Hindlimb muscle (tissue), 1 donor: ENCODE measurements around the gene CARD9. TPM values are rescaled to one million over a fixed set of nuclear protein-coding genes. Genes with fewer than 3 reads are reported as not detected.
"Not testable (repeated sequence)": the region's sequence is repeated elsewhere in the genome, so short reads cannot be mapped to it uniquely, and the experiment has no call there.

Experiments used
- DNase-seq: peaks from one replicate; pipeline ENCODE4 v3.0.0-alpha.2; 2013
- polyA plus RNA-seq: library from polyadenylated mRNA; unstranded; fragments of 120-200 nt; gene quantifications from one replicate; pipeline ENCODE4 v1.2.1, GENCODE V29; 2013; ENCODE audit not compliant: insufficient read length

Gene CARD9, protein sequence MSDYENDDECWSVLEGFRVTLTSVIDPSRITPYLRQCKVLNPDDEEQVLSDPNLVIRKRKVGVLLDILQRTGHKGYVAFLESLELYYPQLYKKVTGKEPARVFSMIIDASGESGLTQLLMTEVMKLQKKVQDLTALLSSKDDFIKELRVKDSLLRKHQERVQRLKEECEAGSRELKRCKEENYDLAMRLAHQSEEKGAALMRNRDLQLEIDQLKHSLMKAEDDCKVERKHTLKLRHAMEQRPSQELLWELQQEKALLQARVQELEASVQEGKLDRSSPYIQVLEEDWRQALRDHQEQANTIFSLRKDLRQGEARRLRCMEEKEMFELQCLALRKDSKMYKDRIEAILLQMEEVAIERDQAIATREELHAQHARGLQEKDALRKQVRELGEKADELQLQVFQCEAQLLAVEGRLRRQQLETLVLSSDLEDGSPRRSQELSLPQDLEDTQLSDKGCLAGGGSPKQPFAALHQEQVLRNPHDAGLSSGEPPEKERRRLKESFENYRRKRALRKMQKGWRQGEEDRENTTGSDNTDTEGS
- polyA plus RNA-seq: 1.1 TPM

DNA sequence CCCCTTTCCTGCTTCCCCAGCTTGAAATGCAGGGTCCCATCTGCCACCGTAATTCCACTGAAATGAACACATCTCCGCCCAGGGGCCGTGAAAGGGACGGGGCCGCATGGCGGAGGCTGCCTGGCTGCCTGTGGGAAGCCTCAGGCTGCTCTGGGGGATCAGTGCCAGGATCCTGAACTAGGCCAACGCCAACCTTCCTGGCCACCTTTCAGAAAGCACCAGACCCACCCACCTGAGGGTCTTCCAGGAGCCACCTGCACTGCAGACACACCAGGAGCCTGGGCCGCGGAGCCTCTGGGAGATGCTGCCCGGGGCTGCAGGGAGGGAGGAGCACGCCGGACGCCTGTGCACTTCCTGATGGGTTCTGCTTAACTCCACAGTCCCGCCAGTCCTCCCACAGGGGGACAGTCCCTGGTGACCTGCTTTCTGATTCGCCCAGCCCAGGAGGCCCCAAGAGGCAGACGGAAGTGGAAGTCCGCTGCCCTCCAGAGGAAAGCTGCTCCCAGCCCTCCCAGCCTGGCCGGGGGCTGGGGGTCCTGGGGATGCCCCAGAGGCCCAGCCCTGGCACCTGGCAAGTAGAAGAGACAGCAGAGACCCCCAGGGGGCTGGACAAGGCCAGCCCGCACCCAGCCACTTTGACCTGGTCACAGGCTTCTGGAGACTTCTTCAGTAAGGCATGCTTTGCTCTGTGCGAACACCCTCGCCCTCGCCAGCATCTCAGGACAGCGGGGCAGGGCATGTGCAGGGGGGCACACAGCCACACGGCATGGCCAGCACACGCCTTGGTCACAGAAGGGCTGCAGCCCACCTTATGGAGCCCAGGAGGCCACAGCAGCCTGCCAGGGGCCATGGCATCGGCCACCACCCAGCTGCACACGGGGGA is at the start of gene CARD9:
CARD9 (minus strand) TSS at position 370 of the 883 bp plus-strand sequence. CDS start 1,591 bp downstream, outside the sequence.
- no peak for DNase-seq

DNA sequence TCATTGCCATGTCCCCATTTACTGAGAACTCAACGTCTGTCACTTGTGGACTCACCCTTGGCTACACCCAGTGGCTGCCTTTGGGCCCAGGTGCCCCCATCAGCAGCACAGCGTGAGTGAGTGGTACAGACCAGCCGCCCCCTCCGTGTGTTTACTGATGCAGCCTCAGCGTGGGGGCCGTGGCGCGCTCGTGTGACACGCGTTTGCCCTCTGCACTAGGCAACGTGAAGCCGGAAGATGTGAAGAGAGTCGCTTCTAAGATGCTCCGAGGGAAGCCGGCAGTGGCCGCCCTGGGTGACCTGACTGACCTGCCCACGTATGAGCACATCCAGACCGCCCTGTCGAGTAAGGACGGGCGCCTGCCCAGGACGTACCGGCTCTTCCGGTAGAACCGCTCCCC is 49.4 kb upstream of the CARD9 start:
- no peak for DNase-seq

DNA sequence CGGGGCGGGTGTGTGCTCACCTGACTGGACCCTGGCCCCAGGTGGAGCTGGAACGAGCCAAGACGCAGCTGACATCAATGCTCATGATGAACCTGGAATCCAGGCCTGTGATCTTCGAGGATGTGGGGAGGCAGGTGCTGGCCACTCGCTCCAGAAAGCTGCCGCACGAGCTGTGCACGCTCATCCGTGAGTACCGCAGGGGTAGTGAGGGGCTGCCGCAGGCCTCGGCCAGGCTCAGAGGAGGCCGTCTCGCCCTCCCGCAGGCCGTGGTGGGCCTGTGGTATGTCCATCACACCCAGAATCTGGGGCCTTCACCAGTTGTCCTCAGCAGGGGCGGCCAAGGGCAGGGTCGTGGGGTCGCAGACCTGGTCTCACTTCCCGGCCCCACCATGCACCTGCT is 48.3 kb upstream of the CARD9 start:
- DNase-seq: no peak

DNA sequence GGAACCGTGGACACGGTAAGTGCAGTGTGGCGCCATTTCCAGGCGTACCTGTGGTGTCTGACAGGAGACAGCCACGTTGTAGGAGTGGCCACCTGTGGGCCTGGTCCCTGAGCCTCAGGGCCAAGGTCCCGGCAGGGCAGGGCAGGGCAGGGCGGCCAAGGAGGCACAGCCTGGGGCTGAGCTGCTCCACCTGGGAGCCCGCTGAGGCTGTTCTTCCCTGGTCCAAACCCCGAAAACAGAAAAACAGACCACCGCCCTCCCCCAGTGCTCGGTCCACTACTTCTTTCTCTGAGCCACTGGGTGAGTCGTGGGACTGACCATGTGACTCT is 45.6 kb upstream of the CARD9 start:
- DNase-seq: no peak

DNA sequence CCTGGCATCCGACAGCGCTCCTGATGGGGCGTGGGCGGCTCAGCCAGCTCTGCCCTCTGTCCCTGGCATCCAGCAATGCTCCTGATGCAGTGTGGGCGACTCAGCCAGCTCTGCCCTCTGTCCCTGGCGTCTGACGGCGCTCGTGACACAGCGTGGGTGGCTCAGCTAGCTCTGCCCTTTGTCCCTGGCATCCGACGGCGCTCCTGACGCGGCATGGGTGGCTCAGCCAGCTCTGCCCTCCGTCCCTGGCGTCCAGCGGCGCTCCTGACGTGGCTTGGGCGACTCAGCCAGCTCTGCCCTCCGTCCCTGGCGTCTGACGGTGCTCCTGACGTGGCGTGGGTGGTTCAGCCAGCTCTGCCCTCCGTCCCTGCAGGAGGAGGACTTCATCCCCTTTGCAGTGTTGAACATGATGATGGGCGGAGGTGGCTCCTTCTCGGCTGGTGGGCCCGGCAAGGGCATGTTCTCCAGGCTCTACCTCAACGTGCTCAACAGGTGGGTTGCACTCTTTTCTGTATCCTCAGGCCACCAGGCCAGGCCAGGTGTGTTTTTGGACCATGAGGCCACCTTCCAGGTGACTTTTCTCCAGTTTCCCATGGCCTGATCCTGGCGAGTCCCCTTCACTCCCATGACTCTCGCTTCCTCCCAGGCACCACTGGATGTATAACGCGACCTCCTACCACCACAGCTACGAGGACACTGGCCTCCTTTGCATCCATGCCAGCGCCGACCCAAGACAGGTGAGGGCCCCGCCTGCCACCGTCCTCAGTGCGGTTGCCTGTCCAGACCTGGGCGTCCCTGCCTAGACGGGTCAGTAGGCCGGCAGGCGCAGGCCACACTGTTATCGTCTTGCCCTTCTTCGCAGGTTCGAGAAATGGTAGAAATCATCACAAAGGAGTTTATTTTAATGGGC is 45.0 kb upstream of the CARD9 start:
- DNase-seq: no peak

DNA sequence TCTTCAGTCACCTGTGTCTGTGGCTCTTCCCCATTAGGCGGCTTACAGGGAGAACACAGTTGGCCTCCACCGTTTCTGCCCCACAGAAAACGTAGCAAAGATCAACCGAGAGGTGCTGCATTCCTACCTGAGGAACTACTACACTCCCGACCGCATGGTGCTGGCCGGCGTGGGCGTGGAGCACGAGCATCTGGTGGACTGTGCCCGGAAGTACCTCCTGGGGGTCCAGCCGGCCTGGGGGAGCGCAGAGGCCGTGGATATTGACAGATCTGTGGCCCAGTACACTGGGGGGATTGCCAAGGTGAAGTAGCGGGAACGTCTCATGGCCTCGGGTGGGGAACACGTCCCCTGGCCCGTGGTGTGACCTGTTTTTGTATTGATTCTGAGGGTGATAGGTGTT is 43.4 kb upstream of the CARD9 start:
- no peak for DNase-seq

DNA sequence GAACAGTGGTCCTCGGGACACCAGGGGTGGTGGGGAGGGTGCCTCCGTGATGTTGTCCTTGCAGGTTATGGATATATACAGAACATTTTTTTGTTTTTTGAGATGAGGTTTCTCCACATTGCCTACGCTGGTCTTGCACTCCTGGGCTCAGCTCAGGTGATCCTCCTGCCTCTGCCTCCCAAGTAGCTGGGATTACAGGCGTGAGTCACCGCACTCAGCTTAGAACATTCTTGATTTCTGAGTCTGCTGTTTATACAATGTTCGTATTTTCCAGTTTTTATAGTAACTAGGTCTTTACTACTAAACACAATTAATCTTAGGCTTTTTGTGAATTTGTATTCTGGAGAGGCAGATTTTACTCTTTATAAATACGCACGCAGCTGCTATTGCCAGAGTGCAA is 43.0 kb upstream of the CARD9 start:
- DNase-seq: no peak

DNA sequence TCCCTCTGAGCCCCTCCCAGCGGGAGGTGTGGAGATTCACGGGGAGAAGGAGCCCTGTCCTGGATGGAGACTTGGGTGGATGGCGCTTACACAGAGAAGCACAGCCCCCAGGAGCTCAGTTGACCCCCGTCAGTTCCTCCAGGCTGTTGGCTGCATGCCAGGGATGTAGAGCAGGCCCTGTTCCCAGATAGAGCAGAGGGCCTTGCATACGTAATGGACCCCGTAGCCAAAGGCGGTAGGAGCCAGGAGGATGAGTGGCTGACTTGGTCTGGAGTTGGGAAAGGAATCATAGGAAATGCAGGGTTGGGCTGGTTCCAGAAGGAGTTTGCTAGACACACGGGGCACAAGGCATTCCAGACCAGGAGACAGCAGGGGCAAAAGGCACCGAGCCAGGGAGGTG is 39.5 kb upstream of the CARD9 start:
- DNase-seq: no peak

DNA sequence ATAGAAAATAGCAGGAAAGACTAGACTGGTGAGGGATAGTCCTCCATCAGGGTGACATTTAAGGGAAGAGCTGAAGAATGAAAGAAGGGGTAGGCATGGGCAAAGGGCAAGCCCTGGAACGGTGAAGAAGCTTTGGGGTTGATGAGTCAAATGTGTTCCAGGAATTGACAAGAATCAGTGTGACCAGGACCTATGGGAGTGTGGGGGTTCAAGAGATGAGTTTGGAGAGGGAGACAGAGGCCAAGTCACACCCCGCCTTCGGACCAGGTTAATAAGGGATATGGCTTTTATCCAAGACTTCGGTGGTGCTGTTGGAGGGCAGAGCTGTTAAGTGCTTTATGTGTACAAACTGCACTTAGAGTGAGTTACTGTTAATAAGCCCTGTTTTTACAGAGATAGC is 37.9 kb upstream of the CARD9 start:
- no peak for DNase-seq

DNA sequence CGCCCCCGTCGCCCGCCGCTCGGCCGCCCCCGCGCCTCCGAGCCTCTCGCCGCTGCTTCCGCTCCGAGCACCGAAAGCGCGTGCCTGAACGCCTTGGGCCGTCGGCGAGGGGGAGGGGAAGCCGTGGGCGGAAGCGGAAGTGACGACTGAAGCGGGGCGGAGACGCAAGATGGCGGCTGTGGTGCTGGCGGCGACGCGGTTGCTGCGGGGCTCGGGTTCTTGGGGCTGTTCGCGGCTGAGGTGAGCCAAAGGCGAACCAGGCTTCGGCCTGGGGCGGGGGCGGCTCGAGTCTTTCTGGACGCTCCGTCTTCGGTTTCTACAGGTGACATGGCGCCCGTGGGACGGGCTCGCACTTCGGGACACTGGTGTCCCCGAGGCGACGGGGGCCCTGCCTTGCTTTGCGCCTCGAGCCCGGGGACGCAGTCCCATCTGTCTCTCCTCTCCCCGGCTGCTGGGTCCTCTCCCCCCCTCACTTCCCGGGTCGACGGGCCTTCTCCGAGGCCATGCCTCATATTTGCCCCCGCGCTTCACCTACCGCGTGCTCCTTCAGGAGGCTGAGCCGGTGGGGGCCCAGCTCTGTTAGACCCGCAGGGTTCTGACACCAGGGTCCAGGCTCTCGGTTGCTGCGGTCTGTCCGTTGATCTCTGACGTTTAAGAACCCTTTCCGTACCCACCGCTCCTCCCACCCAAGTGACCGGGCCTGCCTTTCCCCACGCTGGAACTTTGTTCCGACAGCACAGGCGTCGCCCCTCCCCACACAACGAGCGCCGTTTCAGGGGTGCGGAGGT is 37.2 kb upstream of the CARD9 start, which contains the start of the genes ENTR1 and PMPCA:
ENTR1 (minus strand) TSS at position 115 of the 788 bp plus-strand sequence. CDS start 217 bp downstream, outside the sequence.
PMPCA (plus strand) TSS at position 159 of the 788 bp plus-strand sequence; CDS start at position 170, 11 bp downstream.
- peak; percentile 93 for DNase-seq

DNA sequence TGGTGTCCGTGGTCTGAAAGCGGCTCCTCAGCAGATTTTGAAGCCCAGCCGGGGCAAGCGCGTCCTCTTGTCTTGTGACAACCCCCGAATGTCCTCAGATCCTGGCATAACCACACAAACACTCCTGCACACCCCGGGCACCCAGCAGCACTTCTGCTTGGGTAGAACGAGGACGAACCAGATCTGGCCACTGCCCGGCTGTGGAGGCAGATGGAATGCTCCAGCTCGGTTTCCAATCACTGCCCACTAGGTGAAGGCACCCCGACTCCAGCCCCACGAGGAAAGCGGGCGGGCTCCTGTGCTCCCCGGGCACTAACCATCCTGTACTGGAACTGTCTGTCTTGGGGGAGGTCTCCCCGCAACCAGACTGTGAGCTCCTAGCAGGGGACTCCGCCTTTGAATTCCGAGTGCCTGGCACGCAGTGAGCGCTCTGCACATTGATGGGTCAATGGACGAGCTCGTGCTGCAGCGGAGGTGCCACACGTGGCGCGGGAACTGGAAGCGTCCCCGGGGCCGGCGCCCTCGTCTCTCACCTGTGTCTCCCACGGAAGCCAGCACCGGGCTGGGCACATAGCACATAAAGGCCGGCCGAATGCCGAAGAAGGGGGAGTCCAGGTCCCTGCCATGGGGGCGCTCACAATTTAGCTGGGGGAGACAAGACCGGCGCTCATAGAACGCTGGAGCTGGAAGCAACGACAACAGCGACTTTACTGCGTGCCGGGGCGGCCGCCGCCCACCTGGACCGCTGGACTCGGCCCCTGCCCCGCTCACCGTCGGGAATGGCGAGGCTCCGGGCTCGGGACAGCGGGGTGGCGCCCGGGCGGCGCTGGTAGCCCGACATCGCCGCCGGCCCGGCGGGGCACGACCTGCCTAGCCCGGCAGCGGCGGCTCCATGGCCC is 36.3 kb upstream of the CARD9 start:
- no peak for DNase-seq

DNA sequence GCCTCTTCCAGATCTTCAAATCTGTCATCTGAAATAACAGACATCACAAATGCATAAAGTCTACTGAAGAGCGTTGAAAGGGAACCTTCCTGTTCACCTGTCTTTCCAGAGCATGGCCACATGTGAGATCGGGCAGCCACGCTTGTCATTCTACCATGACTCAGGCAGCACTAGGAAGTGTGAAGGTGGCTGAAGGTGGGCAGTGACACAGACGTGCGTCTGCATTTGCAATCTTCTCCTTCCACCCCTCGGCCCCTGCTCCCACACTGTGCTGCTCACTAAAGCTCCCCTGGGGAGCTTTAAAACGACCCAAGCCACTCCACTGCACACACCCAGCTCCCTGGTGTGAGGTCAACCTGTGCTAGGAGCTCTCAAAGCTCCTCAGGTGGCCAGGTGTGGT is 34.4 kb upstream of the CARD9 start:
- no peak for DNase-seq

DNA sequence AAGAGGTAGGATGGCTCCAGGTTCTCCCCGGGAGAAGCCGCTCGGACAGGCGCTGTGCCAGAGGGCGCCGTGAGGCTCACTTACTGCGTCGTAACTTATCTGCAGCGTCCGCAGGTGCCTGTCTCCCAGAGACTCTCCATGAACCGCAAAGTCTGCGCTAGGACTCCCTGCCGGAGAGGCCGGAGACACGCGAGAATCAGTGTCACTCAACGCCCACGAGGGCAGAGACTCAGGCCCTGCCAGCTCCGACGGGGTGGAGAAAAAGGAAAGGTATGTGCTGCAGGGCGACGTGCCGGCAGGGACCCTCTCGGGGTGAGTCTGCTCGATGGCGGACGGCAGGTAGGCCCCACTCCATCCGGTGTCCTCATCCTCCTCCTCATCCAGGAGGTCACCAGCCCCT is 33.6 kb upstream of the CARD9 start:
- not testable (repeated sequence) for DNase-seq

DNA sequence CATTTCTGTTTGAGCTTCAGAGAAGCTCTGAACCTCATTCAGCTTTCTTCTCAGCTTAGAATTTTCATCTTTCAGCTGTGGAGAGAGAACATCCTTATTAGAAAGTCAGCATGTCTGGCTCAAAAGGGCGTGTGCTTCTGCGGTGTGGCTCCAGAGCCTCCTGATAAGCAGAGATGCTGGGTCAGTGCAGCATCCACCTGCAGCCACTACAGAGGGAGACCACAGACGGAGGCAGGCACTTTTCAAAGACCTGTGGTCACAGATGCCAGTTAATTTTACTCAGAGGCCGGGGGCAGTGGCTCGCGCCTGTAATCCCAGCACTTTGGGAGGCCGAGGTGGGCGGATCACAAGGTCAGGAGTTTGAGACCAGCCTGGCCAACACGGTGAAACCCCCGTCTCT is 32.4 kb upstream of the CARD9 start:
- not testable (repeated sequence) for DNase-seq

DNA sequence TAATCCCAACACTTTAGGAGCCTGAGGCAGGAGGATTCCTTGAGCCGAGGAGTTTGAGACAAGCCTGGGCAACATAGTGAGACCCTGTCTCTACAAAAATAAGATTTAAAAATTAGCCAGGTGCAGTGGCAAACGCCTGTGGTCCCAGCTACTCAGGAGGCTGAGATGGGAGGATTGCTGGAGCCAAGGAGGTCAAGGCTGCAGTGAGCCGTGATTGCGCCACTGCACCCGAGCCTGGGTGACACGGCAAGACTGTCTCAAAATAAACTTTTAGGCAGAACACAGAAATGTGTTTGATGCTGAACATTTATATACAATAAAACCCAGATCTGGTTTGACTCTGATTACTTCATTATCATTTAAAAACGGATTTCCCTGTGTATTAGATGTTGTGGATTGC is 32.0 kb upstream of the CARD9 start:
- DNase-seq: no peak

DNA sequence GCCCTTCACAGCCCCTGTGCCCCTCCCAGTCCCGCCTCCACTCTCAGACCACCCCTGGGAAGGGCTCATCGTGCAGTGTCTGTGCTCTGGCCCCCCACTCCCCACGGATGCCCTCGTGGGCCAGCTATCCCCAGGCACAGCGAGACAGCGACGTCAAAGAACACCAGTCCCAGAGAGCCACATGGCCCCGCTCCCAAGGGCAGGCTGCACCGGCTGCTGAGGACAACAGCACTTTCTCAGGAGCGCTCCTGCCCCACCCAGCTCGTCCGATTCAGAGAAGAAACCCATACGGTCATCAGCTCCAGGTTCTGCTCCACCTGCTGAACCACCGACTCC is 31.3 kb upstream of the CARD9 start:
- no peak for DNase-seq

DNA sequence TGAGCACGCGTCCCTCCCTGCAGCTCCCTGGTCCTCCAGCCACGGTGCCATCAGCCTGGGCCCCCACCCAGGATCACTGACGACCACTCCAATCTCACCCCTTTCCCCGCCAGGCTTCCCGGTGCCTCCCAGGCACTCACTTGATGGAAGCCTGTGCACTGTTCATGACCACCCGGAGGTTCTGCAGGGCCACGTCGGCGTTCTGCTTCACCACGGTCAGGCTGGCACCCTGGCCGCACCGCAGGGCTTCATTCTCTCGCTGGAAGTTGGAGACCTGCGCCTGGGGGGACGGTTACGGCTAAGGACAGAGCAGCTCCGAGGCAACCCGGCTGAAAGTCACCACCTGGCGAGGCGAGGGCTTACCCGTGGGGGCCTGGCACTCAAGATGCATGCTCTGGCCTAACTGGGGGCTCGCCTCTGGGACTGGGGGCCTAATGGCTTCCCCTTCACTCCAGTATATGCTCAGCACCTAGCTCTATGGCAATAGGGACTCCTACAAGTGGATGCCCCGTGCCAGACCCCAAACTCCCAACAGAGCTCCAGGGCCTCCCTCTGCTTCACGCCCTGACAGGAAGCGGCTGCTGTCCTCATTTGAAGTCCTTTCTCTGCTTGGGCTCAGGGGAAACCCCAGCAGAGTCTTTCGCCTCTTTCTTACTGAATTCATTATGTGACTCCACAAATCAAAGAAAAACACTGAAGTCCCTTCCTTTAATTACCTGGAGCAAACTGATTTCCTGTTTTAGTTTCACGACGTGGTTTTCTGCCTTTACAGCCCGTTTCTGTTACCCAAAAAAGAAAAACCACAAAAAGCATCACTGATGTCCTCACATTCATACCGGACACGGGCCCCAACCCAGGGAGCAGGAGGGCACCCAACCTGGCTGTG is 30.7 kb upstream of the CARD9 start:
- DNase-seq: no peak

DNA sequence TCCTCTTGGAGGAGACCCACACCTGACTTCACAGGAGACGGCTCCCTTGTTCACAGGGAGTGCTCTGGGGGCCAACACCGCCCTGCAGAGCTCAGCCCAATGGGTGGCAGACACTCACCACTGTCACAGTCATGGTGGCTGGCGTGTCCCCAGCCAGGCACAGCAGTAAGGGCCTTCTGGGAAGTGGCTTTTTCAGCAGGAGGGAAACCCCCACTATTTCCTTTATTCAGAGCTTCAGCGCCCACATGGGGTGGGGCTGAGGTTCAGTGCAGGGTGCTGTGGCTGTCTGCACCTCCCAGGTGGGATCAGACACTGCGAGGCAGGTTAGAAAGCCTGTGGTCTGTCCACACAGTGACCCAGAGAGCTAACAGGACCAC is 30.1 kb upstream of the CARD9 start:
- DNase-seq: no peak

DNA sequence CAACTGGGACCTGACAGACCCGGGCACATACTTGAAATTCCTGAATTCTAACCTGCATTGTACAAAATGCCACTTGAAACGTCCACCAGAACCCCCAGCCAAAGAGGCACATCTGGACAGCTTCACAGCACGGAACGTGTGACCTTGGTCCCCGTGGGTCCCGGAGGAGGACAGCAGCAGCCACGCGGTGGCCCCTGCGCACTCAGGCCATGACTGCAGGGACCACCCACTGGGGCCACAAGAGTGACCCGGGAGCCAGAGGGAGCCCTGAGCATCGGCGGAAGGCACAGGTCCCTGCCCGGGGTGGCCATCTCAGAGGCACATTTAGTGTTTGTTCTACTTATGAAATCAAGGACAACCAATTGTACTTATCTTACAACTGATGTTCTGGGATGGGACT is 28.6 kb upstream of the CARD9 start:
- DNase-seq: no peak
